NOMO-1 (cell line): Measurements from ENCODE around the gene PROS1.

ENCODE experiments used
- DNase-seq, 2 experiments: peaks; one replicate each; lab custom pipeline; 2025; ENCODE audit not compliant: unreplicated experiment in 2 of 2; lab: John Stamatoyannopoulos, UW

The PROS1 gene

DNA sequence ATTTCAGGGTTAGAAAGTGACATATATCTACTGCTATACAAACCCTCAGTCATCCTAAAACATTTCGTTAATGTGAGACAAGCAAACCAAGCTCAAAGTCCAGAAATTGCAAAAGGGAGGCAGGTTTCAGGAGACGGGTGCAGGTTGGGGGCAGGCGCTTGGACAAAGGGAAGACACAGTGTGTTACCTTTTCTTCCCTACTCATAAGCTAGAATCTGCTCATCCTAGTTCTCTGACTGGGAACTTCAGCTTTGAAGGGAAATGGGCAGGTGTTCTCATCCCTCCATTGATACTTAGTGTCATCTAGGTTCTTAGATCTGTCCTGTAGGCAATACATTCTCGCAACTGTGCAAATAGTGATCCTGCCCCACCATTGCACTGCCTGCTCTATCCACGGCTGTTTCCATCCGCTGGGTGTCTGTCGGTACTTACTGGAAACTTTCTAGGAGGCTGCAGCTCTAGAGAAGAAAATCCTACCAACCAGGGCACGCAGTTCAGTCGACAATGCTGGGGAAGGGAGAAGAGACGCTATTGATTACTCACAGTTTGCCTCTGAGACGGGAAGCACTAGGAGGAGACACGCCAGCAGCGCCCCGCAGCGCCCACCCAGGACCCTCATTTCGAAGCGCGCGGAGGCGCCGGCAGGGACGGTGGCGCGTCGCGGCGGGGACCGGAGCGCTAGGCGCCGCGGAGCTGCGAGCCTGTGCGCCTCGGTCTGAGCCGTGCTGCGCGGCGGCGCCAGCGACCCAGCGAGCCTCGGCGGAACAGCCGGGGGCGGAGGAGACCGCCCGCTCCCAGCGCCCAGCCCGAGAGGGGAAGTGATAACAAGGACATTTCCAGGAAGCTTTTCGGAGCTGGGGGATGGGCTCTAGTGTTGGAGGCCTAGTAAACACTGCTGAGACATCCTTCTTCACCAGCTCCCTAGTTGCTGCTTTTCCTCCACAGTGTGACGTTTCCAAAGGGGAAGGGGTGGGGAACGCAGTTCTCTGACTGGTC is at the start of gene PROS1:
Gene PROS1 (minus strand): TSS at position 766 of the 996 bp plus-strand sequence. CDS start 147 bp downstream, at position 619.
- DNase-seq = peak; percentile 47 to 49

DNA sequence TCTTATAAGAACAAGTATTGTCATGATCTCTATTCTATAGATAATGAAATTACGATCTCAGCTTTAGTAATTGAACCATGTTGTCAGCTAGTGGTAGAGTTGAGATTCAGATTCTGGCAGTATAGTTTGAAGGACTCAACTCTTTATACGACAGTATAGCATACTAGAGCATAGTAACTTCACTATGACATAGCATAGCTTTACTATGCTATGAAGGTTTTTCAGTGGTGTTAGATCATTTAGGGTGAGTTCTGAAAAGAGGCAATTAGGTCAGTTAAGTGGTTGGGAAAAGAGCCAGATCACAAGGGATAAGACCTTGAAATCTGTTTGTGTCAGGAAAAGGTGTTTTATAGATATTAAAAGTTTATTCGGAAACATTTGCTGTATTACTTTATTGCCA is 46.6 kb upstream of the PROS1 start:
- DNase-seq = no peak

DNA sequence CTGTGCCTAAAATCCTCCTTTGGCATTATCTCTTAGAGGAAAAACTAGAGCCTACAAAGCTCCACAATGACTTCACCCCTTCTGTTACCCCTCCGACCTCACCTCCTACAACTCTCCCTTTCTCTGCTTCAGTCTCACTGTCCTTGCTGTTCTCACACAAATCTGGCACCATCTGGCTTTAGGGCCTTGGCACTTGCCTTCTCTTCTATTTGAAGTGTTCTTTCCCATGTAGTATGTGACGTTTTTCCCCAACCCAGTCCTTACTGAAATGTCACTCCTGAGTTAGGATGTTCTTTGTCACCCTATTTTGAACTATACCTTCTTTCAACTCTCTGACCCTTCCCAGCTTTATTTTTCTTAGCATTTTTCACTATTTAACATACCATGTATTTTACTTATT is 46.0 kb upstream of the PROS1 start:
- DNase-seq = no peak

DNA sequence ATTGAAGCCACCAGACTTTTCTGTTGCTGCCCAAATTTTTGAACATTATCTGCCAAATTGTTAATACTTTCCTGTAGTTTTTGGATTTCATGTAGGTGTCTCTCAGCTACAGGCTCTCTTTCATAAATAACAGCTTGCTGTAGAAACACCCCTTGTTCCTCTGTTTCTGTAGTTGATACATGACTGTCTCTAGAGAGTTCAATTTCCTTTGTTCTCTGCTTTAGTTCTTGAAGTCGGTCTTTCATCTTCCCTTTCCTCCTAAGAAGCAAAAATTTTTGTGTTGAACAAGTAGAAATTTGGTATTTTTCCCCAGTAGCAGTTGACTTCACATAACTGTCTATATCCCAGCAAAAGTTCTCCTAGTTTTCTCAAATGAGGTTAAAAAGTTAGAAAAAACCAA is 41.3 kb upstream of the PROS1 start:
- no peak for DNase-seq

DNA sequence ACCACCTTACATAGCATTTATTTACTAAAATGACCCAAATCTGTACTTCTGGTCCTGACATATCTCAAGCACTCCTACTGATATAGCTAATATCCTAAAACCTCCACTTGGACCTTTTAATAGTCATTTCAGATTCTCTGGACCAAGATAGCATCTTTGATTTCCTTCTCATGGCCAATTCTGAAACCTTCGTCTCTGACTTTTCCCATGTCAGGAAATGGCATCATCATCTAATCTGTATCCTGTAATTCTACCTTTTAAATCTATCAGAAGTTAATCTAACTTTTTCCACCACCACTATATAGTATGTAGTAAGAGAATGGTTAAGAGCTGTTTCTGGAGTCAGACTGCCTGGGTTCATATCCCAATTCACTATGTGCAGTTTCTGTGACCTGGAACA is 38.5 kb upstream of the PROS1 start:
- DNase-seq = no peak

DNA sequence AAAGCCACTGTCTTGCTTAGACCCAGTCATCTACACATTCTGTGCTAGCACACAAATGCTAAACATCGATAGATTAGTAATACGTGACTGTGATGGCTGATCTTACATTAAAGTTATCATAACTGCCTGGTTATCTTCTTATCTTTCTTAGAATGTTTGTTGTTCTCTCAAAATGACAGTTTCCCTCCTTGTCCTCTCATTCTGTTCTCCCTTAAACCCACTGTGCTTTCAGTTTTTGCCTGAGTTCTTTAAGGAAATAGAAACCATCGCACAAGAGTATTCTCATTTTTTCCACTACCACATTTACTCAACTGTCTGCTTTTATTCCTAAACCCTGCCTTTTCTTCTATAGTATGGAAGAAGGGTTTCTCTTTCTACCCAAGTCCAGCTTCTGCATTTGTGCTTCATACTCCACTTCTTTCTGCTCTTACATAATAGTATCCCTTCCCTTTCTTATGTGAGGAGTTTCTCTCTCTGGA is 37.6 kb upstream of the PROS1 start:
- DNase-seq = peak in 1 of 2 experiments; percentile 8

DNA sequence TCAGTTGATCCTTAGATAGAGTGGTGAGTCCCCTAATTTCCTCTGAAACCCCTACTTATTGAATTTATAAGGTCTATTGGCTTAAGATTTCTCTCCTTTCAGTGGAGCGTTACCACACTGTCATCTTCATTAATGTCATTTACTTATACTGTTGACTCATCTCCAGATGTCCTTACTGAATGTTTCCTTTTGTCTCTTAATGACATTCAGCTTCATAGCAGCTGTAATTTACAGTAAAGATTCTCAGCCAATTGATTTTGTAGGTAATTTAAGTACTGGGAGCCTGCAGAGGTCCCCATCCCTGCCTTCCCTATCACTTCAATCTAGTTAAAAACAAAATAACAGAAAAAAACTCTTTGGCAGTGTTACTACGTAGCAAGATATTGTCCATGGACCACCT is 35.9 kb upstream of the PROS1 start:
- DNase-seq = no peak

DNA sequence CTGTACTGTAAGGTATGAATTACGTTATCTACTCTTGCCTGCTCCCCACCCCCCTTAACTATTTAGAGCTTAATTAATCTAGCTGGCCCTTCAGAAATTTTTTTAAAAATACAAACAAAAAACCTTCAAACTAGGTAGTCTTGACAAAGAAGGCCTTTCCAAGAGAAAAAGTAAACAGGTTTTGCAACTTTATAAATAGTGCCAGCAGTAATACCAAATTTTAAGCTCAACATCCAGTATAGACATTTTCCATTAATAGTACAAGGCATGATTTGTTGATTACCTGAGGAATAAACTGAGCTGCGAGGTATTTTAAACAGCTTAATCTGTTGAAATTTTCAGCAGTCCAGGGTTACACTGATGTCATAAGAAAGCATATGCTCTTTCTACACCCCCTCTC is 34.6 kb upstream of the PROS1 start:
- no peak for DNase-seq

DNA sequence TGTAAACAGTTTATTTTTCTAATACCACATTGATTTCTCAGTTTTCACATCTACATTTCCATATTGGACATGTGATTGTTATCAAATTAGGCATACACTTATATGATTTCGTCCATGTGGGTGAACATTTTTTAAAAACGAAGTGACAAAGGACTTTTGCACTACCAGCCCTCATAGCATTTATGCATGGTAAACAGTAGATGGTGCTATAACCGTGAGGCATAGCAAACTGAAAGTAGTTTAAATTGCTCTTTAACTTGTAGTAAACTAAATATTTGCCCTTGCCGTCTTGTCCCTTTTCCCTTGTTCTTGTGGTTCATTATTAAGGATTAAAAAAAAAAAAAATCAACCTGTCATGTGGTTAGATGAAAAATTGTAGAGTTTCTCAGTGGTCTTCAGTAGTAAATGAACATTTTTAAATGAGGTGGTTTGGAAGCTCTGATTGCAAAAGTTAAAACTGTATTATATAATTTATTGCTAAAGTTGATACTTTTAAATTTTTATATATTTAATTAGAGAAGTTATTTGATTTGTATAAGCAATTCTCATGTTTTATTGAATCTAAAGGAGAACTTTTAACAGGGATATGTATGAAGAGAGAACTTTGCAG is 30.7 kb upstream of the PROS1 start:
- peak in 1 of 2 experiments; percentile 50 for DNase-seq

DNA sequence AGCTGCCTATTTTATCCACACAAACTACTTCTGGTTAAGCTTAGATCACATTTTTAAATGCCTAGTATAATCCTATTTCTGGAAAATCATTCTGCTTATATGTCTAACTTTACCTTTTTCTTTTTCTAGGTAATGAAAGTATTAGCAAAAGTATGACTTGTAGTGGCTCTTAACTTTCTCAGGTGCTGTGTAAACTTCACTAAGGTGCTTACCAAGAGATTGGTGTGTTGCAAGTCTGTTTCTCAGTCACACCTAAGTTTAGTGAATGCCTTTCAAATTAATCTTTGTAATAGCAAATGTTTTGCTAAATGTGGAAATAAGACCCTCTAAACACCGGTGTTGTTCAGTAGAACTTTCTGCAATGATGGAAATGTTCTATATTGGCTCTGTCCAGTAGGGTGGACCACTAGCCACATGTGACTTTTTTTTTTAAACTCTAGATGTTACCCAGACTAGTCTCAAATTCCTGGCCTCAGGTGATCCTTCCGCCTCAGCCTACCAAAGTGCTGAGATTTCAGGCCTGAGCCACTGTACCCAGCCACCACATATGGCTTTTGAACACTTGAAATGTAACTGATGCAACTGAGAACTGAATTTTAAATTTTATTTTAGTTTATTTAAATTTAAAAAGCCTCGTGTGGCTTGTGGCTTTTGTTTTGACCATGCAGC is 28.3 kb upstream of the PROS1 start:
- no peak for DNase-seq

DNA sequence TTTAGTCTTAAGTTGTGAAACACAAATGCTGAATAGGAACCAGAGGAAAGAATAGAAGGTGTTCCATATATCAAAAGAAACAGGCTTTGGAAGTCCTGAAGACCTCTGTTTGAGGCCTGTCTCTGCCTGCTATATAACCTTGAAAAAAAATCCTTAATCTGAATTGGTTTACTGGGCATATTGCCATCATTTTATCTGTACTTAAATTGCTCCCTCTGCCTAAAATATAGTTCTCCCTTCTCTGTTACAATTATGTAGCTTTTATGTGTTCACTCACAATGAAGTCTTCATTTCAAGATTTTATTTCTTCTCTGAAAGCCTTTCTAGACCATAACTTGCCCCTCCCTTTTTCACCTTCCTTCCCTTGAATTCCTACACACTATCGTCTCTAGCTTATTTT is 27.5 kb upstream of the PROS1 start:
- no peak for DNase-seq

DNA sequence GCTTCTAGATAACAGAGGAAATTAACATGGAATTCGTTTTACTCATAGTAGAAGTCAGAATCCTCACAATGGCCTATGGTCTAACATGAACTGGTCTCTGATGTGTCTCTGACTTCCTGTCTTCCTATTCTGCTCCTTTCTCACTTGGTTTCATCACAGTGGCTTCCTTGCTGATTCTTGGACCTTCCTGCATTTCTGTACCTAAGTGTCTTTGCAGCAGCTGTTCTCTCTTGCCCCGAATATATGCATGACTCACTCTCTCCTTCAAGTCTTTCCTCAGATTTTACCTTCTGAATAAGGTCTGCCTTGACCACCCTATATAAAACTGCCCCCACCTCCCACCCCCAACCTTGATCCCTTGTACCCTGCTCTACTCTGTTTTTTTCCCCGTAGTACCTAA is 20.4 kb upstream of the PROS1 start:
- DNase-seq = no peak

DNA sequence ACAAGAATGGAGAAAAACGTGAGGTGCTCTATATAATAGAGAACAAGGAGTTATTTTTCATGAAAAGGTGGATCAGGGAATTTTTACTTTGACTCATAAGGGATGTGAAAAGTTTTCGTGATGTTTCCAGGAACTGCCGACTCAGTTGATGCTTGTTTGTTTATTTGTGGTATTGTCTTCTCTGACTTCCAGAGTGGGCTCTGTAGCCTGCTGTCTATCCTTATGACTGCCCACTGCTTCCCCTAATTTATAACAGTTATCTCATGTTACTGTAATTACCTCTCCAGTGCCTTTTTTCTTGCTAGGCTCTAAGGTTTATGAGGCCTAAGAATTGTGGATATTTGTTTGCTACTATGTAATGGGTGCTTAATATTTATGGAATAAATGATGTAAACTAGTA is 18.5 kb upstream of the PROS1 start:
- DNase-seq = no peak

DNA sequence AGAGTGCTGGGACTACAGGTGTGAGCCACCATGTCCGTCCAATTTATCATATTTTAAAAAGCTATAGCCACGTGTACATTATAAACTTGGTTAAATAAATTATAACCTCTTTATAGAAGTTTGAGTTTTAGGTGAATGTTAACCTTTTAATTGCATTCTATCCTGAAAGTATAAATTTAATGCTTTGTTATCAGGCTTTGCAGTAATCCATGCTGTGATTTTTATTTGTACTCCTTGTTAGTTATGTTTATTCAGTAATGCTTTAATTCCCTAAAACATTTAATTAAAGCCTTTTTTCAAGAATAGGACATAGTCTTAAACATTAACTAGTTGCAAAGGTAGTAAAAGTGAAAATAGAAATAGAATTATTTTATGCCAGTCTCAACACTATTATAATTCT is 17.9 kb upstream of the PROS1 start:
- DNase-seq = no peak

DNA sequence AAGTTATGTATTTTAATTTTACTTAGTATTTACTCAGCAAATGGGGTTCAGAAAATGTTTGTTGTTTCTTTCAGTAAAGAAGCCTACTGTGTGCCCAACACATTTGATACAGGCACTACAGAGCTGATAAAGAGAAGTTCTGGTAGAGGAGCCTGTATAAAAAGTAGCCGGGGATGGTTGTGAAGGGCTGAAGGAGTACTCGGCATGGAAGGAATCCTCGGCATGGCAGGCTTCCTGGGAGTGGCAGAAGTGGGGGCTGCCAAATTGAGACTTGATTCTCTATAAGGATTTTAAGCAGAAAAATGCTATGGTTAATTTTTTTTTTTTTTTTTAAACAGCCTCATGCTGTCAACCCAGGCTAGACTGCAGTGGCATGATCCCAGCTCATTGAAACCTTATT is 15.5 kb upstream of the PROS1 start:
- no peak for DNase-seq

DNA sequence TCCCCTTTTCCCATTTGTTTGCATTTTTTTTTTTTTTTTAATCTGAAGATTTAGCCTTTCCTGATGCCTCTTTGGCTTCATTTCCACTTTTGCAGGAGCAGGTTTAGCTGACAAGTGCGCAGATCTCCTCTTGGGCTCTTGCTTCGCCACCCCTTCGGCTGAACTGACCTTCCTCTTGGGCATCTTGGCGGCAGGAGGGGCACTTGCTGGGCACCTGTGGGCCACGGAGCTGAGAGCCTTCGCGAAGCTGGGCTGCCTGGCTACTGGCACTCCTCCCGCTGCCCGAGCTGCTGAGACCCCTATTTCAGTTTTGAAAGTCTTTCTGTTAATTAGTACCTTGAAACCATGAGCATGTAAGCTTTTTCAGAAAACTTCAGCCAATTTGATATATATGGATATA is 15.1 kb upstream of the PROS1 start:
- DNase-seq = no peak

DNA sequence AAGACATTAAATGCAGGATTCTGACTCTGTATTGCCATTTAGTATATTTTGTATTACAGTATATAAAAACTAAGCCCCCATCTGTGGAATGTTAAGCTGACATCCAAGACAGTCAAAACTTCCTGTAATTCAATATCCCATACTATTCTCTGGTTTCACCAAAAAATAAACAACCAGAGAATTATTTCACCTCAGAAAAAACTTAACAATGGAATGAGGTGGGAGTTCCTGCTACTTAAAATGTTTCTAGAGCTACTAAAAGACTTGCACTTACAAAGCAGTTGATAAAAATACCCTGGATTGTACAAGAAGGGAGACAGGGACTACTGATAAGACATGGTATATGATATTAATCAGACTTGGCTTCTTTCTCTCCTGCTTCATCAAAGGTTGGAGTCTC is 14.6 kb upstream of the PROS1 start:
- no peak for DNase-seq

DNA sequence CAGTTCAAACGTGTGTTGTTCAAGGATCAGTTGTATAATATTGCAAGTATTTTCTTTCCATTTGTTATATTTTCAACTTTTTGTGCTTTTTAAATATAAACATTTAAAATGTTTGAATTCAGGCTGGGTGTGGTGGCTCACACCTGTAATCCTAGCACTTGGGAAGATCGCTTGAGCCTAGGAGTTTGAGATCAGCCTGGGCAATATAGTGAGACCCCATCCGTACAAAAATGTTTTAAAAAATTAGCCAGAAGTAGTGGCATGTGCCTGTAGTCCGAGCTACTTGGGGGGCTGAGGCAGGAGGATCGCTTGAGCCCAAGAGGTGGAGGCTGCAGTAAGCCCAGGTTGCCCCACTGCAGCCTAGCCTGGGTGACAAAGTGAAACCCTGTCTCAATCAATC is 10.9 kb upstream of the PROS1 start:
- DNase-seq = no peak

DNA sequence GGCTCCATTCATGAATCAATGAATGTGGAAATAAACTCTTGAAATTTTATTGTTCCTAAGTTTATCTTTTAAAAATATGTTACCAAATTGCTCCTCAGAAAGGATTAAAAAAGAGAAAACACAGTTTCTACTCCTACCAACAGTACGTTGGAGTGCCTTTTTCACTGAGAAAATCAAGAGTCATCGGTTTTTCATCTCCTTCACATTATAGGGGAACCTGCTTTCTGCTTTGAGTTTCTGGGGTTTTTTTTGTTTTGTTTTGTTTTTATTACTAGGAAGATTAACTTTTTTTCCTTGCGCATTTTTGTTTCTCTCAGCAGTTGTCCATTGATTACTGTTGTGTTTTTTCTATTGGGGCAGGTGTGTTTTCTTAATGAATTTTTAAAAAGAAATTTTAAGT is 9.7 kb upstream of the PROS1 start:
- no peak for DNase-seq

DNA sequence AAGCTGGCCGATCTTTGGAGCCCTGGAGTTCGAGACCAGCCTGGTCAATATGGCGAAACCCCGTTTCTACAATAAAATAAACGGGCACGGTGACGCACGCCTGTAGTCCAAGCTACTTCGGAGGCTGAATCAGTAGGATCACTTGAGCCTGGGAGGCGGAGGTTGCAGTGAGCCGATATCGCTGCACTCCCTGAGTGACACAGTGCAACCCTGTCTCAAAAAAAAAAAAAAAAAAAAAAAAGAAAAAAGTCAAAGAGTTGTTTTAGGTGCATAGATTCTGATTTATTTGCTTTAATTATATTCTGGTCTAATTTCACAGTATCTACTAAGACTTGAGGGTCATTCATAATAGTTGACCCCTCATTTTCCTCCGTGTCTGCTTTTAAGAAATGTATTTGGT is 8.0 kb upstream of the PROS1 start:
- DNase-seq = no peak

DNA sequence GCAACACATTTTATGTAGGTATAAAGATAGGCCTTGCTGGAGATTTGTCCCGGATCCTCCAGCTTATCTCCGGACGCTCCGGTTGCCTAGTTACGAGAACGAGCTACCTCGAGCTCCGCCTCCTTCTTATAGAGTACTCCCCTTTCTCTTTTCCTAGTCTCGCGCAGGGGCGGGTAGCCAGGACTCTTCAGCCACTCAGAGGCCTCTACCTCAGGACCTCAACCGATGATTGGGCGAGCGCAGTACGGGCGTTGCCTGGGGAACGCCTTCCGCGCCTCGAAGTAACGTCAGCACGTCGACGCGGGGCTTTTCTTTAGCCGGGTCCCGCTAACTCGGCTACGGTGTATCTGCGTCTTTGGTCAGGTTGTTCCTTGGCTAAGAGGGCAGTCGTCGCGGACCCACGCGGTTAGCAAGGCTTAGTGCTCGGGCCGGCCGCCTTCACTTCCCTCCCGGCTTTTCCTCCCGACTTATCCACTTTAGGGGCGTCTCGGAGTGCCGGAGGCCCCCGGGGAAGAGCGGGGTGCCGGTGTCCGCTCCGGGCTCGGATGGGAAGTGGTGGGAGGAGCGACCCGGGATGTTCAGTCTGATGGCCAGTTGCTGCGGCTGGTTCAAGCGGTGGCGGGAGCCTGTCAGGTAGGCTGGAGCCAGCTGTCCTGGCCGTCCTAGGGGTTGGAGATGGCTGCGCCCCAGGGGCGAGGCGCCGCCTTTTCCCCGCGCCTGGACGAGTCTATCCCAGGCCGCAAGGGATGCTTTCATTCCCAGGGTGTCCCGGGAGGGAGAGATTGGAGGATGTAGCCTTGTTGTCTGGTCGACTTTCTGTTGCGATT is 6.4 kb upstream of the PROS1 start, which contains the start of gene ARL13B:
Gene ARL13B (plus strand): TSS at position 306 of the 827 bp plus-strand sequence. CDS start 269 bp downstream, at position 575.
- peak; percentile 96 to 98 for DNase-seq
